ENCODE data around the gene WDFY3. TPM values are rescaled to one million over a fixed set of nuclear protein-coding genes. Genes with fewer than 3 reads are reported as not detected.

Gene WDFY3
- total and polyA plus RNA-seq, 9 of the 15 experiments (the other 6 are each of a cell fraction or from before 2014, with no cell fraction given) = 0.58 to 13.5 (median 9.4) TPM

GRCh38 chr4:84814094-84814750, 152.3 kb downstream of the WDFY3 start:
- ATAC-seq (peak; percentile 95), FAIRE-seq (peak; percentile 26), DNase-seq (ENCODE audit: extremely low read depth in 1 of 4, low spot score in 3 of 4) (peak in 2 of 4 experiments; percentile 26 to 56)
- BruUV-seq (replicated peaks) = no TSS peak
- H3K9me3 ChIP-seq (replicated peaks; ENCODE audit: control insufficient read depth, insufficient read depth, low read depth, low read length) = no peaks in the 10 kb centered on the region
- H2AFZ ChIP-seq (ENCODE audit: low read depth, low read length) = no peak overlapping the region
- no peaks in the 10 kb centered on the region for H3K9me1 ChIP-seq (ENCODE audit: control insufficient read depth, insufficient read depth, low read length)
- CTCF ChIA-PET (ENCODE audit: low intra/inter-chr PET ratio) = no interaction called here
- H3K9ac ChIP-seq (ENCODE audit: insufficient read depth in 1 of 2, low read depth in 2 of 2, low read length in 2 of 2) = no peak overlapping the region
- H3K79me2 ChIP-seq (ENCODE audit: control insufficient read depth, insufficient read depth, low read length) = no peaks in the 10 kb centered on the region
- no peaks in the 10 kb centered on the region for H3K27me3 ChIP-seq (ENCODE audit: control insufficient read depth in 2 of 2, insufficient read depth in 2 of 2, low read length in 2 of 2)
- H3K4me1 ChIP-seq (replicated peaks in 1 of 2; ENCODE audit: control insufficient read depth in 2 of 2, insufficient read depth in 2 of 2, low read length in 2 of 2) = peaks cover 0 to 4% of the 10 kb centered on the region in 2 experiments; a peak in 2 of 5 replicates
- no peaks in the 10 kb centered on the region for H4K20me1 ChIP-seq (replicated peaks; ENCODE audit: control insufficient read depth, insufficient read depth, low read length)
- peak overlapping the region; percentile 34; the same call in 2 of the 3 replicates for H3K27ac ChIP-seq (ENCODE audit: extremely low read depth, low read depth, low read length)
- in situ Hi-C loops (cut with MboI) (no loop called here), intact Hi-C loops (cut with micrococcal nuclease) (no loop called here)
- no peak overlapping the region for H3K4me2 ChIP-seq (ENCODE audit: insufficient read depth, low read length)
- 23% methylated on average over 5 of the region's 5 CpGs for WGBS (ENCODE audit: insufficient coverage, low coverage, missing lambda C conversion rate)
- no peaks in the 10 kb centered on the region; the same call in 2 of the 3 replicates for H3K36me3 ChIP-seq (ENCODE audit: control insufficient read depth, insufficient read depth, low read length)
- H3K4me3 ChIP-seq = no peak overlapping the region
- POLR2A ChIA-PET = no interaction called here
- TF ChIP-seq GABPB1 (CRISPR knock-in tag; IDR thresholded peaks at IDR 0.05) (no peak), ZNF589 (CRISPR knock-in tag; IDR thresholded peaks at IDR 0.05; ENCODE audit: low read depth) (peak; percentile 64; the same call in 1 of the 2 replicates), ZNF347 (CRISPR knock-in tag; IDR thresholded peaks at IDR 0.05; ENCODE audit: low read depth) (no peak), ZNF395 (CRISPR knock-in tag; IDR thresholded peaks at IDR 0.05) (0 out of 2 replicates have a peak, but pooled peaks have one; percentile 37), FOSL1 (tag; conservative IDR thresholded peaks at IDR 0.05) (peak; percentile 98), CBX8 (IDR thresholded peaks at IDR 0.05; ENCODE audit: borderline replicate concordance, extremely low read depth, low read depth, low read length, poor library complexity, severe bottlenecking) (no peak), TRIM24 (IDR thresholded peaks at IDR 0.05) (peak in 1 of 2 experiments; percentile 43; a peak in 1 of 4 replicates), ATF7 (IDR thresholded peaks at IDR 0.05) (peak; percentile 42; the same call in 1 of the 2 replicates), ATF1 (CRISPR knock-in tag; IDR thresholded peaks at IDR 0.05) (no peak), ATF1 (tag; IDR thresholded peaks at IDR 0.05) (no peak), MECOM (CRISPR knock-in tag; IDR thresholded peaks at IDR 0.05) (no peak), RHOXF2B (CRISPR knock-in tag; conservative IDR thresholded peaks at IDR 0.05) (no peak), NFYB (IDR thresholded peaks at IDR 0.05; ENCODE audit: extremely low read depth, insufficient read length) (no peak), MAFK (IDR thresholded peaks at IDR 0.05; ENCODE audit: low read length) (no peak), ATF3 (IDR thresholded peaks at IDR 0.05) (peak; percentile 96), ATF3 (CRISPR knock-in tag; conservative IDR thresholded peaks at IDR 0.05) (no peak; the same call in 1 of the 2 replicates), PHTF2 (CRISPR knock-in tag; IDR thresholded peaks at IDR 0.05) (no peak)
- TF ChIP-seq, protein P1, sequence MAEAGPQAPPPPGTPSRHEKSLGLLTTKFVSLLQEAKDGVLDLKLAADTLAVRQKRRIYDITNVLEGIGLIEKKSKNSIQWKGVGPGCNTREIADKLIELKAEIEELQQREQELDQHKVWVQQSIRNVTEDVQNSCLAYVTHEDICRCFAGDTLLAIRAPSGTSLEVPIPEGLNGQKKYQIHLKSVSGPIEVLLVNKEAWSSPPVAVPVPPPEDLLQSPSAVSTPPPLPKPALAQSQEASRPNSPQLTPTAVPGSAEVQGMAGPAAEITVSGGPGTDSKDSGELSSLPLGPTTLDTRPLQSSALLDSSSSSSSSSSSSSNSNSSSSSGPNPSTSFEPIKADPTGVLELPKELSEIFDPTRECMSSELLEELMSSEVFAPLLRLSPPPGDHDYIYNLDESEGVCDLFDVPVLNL (CRISPR knock-in tag; IDR thresholded peaks at IDR 0.05; ENCODE audit: low read depth) = no peak
- TF ChIP-seq, protein P2, sequence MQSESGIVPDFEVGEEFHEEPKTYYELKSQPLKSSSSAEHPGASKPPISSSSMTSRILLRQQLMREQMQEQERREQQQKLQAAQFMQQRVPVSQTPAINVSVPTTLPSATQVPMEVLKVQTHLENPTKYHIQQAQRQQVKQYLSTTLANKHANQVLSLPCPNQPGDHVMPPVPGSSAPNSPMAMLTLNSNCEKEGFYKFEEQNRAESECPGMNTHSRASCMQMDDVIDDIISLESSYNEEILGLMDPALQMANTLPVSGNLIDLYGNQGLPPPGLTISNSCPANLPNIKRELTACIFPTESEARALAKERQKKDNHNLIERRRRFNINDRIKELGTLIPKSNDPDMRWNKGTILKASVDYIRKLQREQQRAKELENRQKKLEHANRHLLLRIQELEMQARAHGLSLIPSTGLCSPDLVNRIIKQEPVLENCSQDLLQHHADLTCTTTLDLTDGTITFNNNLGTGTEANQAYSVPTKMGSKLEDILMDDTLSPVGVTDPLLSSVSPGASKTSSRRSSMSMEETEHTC (IDR thresholded peaks at IDR 0.05) = peak; percentile 69; the same call in 1 of the 2 replicates
